Measurements from ENCODE around the gene HOMEZ. TPM values are rescaled to one million over a fixed set of nuclear protein-coding genes. Genes with fewer than 3 reads are reported as not detected.

Gene HOMEZ
- total and polyA plus RNA-seq, 2 experiments from 2014 or later, result 5.3 to 7.9 TPM

- H3K4me3 ChIP-seq, result no peak overlapping the region
- Mint-ChIP-seq H3K27me3 (ENCODE audit: insufficient read depth, low read depth, poor library complexity) (peaks cover 91% of the 10 kb centered on the region), H3K4me3 (no peak overlapping the region), H3K36me3 (ENCODE audit: low read depth) (no peaks in the 10 kb centered on the region), H3K9me3 (no peaks in the 10 kb centered on the region), H3K27ac (no peak overlapping the region), H3K4me1 (peaks cover 16% of the 10 kb centered on the region)
- peaks cover 8% of the 10 kb centered on the region for H3F3A ChIP-seq (replicated peaks; ENCODE audit: low read depth)
- ATAC-seq, result no peak
- H3K79me2 ChIP-seq (replicated peaks; ENCODE audit: insufficient read depth), result no peaks in the 10 kb centered on the region
- H3K4me2 ChIP-seq, result no peak overlapping the region
- no peak for DNase-seq (ENCODE audit: low spot score)
- no peak overlapping the region for H2AFZ ChIP-seq
- no peaks in the 10 kb centered on the region for H3K36me3 ChIP-seq (ENCODE audit: insufficient read depth)
- H3K27me3 ChIP-seq (ENCODE audit: insufficient read depth), result peaks cover 96% of the 10 kb centered on the region
- H3K27ac ChIP-seq (ENCODE audit: low read depth), result no peak overlapping the region
- TF ChIP-seq, protein P1, sequence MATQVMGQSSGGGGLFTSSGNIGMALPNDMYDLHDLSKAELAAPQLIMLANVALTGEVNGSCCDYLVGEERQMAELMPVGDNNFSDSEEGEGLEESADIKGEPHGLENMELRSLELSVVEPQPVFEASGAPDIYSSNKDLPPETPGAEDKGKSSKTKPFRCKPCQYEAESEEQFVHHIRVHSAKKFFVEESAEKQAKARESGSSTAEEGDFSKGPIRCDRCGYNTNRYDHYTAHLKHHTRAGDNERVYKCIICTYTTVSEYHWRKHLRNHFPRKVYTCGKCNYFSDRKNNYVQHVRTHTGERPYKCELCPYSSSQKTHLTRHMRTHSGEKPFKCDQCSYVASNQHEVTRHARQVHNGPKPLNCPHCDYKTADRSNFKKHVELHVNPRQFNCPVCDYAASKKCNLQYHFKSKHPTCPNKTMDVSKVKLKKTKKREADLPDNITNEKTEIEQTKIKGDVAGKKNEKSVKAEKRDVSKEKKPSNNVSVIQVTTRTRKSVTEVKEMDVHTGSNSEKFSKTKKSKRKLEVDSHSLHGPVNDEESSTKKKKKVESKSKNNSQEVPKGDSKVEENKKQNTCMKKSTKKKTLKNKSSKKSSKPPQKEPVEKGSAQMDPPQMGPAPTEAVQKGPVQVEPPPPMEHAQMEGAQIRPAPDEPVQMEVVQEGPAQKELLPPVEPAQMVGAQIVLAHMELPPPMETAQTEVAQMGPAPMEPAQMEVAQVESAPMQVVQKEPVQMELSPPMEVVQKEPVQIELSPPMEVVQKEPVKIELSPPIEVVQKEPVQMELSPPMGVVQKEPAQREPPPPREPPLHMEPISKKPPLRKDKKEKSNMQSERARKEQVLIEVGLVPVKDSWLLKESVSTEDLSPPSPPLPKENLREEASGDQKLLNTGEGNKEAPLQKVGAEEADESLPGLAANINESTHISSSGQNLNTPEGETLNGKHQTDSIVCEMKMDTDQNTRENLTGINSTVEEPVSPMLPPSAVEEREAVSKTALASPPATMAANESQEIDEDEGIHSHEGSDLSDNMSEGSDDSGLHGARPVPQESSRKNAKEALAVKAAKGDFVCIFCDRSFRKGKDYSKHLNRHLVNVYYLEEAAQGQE (IDR thresholded peaks at IDR 0.05; ENCODE audit: unreplicated experiment), result no peak
- no peak for TF ChIP-seq ZNF331 (CRISPR knock-in tag; IDR thresholded peaks at IDR 0.05; ENCODE audit: low read depth)
- no peak for TF ChIP-seq NANOG (IDR thresholded peaks at IDR 0.05; ENCODE audit: borderline replicate concordance)
- TF ChIP-seq POLR2AphosphoS5 (IDR thresholded peaks at IDR 0.05; ENCODE audit: low read depth), result no peak
- no peak for TF ChIP-seq CREB1 (CRISPR knock-in tag; IDR thresholded peaks at IDR 0.05; ENCODE audit: low read depth)
- TF ChIP-seq EZH2 (IDR thresholded peaks at IDR 0.05; ENCODE audit: low read depth, unreplicated experiment), result no peak
- TF ChIP-seq ZNF114 (CRISPR knock-in tag; IDR thresholded peaks at IDR 0.05), result no peak
- TF ChIP-seq, protein P2, sequence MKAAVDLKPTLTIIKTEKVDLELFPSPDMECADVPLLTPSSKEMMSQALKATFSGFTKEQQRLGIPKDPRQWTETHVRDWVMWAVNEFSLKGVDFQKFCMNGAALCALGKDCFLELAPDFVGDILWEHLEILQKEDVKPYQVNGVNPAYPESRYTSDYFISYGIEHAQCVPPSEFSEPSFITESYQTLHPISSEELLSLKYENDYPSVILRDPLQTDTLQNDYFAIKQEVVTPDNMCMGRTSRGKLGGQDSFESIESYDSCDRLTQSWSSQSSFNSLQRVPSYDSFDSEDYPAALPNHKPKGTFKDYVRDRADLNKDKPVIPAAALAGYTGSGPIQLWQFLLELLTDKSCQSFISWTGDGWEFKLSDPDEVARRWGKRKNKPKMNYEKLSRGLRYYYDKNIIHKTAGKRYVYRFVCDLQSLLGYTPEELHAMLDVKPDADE (IDR thresholded peaks at IDR 0.05), result no peak
- no peak for TF ChIP-seq JUNB (IDR thresholded peaks at IDR 0.05; ENCODE audit: unreplicated experiment)
- H3K9me2 ChIP-seq (ENCODE audit: insufficient read depth), result no peaks in the 10 kb centered on the region
- H3K4me1 ChIP-seq (ENCODE audit: insufficient read depth), result peaks cover 20% of the 10 kb centered on the region; the same call in 1 of the 2 replicates
- peaks cover 20% of the 10 kb centered on the region for H4K20me1 ChIP-seq (replicated peaks; ENCODE audit: insufficient read depth)
These were observed 10.3 kb upstream of the HOMEZ start for GRCh38 chr14:23296012-23296777.
